GM18907 (cell line): ENCODE results near the gene CBX6.
"Not testable (repeated sequence)": the region's sequence is repeated elsewhere in the genome, so short reads cannot be mapped to it uniquely, and the experiment has no call there.

Source experiments
- ATAC-seq: cut with Tn5 transposase; IDR thresholded peaks from one replicate; pipeline ENCODE4 v1.9.1; 2021; ENCODE audit warnings: mild to moderate bottlenecking, moderate library complexity; ENCODE audit not compliant: unreplicated experiment

The CBX6 gene

GRCh38 chr22:38861170-38861876, 10.7 kb downstream of the CBX6 start:
- ATAC-seq = no peak

GRCh38 chr22:38860283-38861169, 11.5 kb downstream of the CBX6 start:
- no peak for ATAC-seq

- no peak for ATAC-seq
These were observed 12.3 kb downstream of the CBX6 start for GRCh38 chr22:38859581-38860282.

GRCh38 chr22:38858492-38858891, 13.5 kb downstream of the CBX6 start:
- no peak for ATAC-seq

- ATAC-seq = not testable (repeated sequence)
These were observed 17.5 kb downstream of the CBX6 start for GRCh38 chr22:38854476-38854875.

GRCh38 chr22:38853883-38854282, 18.1 kb downstream of the CBX6 start:
- not testable (repeated sequence) for ATAC-seq

- no peak for ATAC-seq
These were observed 18.8 kb downstream of the CBX6 start for GRCh38 chr22:38853196-38853651.

GRCh38 chr22:38852522-38852921, 19.5 kb downstream of the CBX6 start:
- ATAC-seq = no peak

- ATAC-seq = no peak
These were observed 20.8 kb downstream of the CBX6 start for GRCh38 chr22:38850941-38851849.

GRCh38 chr22:38850399-38850798, 21.6 kb downstream of the CBX6 start:
- no peak for ATAC-seq

GRCh38 chr22:38849811-38850210, 22.2 kb downstream of the CBX6 start:
- no peak for ATAC-seq

GRCh38 chr22:38846412-38846811, 25.6 kb downstream of the CBX6 start:
- no peak for ATAC-seq

GRCh38 chr22:38845004-38845740, 26.8 kb downstream of the CBX6 start:
- ATAC-seq = no peak

- no peak for ATAC-seq
These were observed 27.6 kb downstream of the CBX6 start for GRCh38 chr22:38844315-38845003.

- no peak for ATAC-seq
These were observed 28.2 kb downstream of the CBX6 start, which contains the start of gene NPTXR for GRCh38 chr22:38843657-38844314. TSS of gene NPTXR (minus strand) at chr22:38844028.

- ATAC-seq = no peak
These were observed 28.8 kb downstream of the CBX6 start for GRCh38 chr22:38843201-38843656.

GRCh38 chr22:38842512-38843200, 29.4 kb downstream of the CBX6 start:
- ATAC-seq = no peak

GRCh38 chr22:38841635-38842034, 30.4 kb downstream of the CBX6 start:
- ATAC-seq = no peak
